ENCODE results near the gene LCP1.

DNA sequence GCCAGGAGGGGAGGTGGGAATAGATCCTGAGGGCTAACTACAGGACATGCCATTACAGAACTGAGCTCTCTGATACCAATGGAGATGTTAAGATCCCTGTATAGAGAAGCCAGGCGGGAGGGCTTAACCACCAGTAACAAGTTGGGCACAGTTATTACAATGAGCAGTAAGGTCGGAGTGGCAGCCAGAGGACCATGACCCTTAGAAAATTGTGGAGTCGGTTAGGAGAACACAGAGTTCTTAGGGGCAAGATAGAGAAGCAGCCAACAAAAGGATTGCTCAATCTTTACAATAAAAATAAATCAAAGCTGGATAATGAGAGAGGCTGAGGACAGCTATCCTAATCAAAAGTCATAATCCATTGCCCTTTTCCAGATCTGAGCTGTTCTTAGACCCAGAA is 87.5 kb downstream of the LCP1 start:
- TF ChIP-seq RAD21 (IDR thresholded peaks at IDR 0.05; ENCODE audit: low read length) (no peak), GABPA (IDR thresholded peaks at IDR 0.05; ENCODE audit: low read depth) (no peak)
- TF ChIP-seq, protein P1, sequence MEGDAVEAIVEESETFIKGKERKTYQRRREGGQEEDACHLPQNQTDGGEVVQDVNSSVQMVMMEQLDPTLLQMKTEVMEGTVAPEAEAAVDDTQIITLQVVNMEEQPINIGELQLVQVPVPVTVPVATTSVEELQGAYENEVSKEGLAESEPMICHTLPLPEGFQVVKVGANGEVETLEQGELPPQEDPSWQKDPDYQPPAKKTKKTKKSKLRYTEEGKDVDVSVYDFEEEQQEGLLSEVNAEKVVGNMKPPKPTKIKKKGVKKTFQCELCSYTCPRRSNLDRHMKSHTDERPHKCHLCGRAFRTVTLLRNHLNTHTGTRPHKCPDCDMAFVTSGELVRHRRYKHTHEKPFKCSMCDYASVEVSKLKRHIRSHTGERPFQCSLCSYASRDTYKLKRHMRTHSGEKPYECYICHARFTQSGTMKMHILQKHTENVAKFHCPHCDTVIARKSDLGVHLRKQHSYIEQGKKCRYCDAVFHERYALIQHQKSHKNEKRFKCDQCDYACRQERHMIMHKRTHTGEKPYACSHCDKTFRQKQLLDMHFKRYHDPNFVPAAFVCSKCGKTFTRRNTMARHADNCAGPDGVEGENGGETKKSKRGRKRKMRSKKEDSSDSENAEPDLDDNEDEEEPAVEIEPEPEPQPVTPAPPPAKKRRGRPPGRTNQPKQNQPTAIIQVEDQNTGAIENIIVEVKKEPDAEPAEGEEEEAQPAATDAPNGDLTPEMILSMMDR (IDR thresholded peaks at IDR 0.05): no peak
